Measurements from ENCODE around the gene MYCN.
"Not testable (repeated sequence)": the region's sequence is repeated elsewhere in the genome, so short reads cannot be mapped to it uniquely, and the experiment has no call there.

The MYCN gene

GRCh38 chr2:15906778-15907177 is 33.6 kb upstream of the MYCN start:
- DNase-seq (ENCODE audit: low read depth), result no peak
- H3K4me3 ChIP-seq (ENCODE audit: low read depth, low read length), result no peak overlapping the region

- DNase-seq (ENCODE audit: low read depth), result no peak
These were observed 32.7 kb upstream of the MYCN start for GRCh38 chr2:15907461-15908324.

GRCh38 chr2:15908371-15908770 is 32.0 kb upstream of the MYCN start:
- H3K4me3 ChIP-seq (ENCODE audit: low read depth, low read length), result no peak overlapping the region
- DNase-seq (ENCODE audit: low read depth), result no peak

More at GRCh38 chr2:15907461-15908324, 32.7 kb upstream of the MYCN start:
- H3K4me3 ChIP-seq (ENCODE audit: low read depth, low read length), result no peak overlapping the region

GRCh38 chr2:15909157-15909556 is 31.2 kb upstream of the MYCN start:
- no peak for DNase-seq (ENCODE audit: low read depth)
- no peak overlapping the region for H3K4me3 ChIP-seq (ENCODE audit: low read depth, low read length)

GRCh38 chr2:15909736-15910135 is 30.6 kb upstream of the MYCN start:
- no peak for DNase-seq (ENCODE audit: low read depth)

GRCh38 chr2:15911270-15911669 is 29.1 kb upstream of the MYCN start:
- DNase-seq (ENCODE audit: low read depth); H3K4me3 ChIP-seq (ENCODE audit: low read depth, low read length): not testable (repeated sequence)

More at GRCh38 chr2:15909736-15910135, 30.6 kb upstream of the MYCN start:
- no peak overlapping the region for H3K4me3 ChIP-seq (ENCODE audit: low read depth, low read length)

- no peak overlapping the region for H3K4me3 ChIP-seq (ENCODE audit: low read depth, low read length)
- no peak for DNase-seq (ENCODE audit: low read depth)
These were observed 28.7 kb upstream of the MYCN start for GRCh38 chr2:15911686-15912085.

- H3K4me3 ChIP-seq (ENCODE audit: low read depth, low read length), result no peak overlapping the region
- no peak for DNase-seq (ENCODE audit: low read depth)
These were observed 28.1 kb upstream of the MYCN start for GRCh38 chr2:15912203-15912602.

GRCh38 chr2:15913146-15913545 is 27.2 kb upstream of the MYCN start:
- DNase-seq (ENCODE audit: low read depth), result no peak
- H3K4me3 ChIP-seq (ENCODE audit: low read depth, low read length), result no peak overlapping the region

GRCh38 chr2:15914596-15915385 is 25.6 kb upstream of the MYCN start:
- no peak overlapping the region for H3K4me3 ChIP-seq (ENCODE audit: low read depth, low read length)
- no peak for DNase-seq (ENCODE audit: low read depth)

GRCh38 chr2:15915546-15915945 is 24.8 kb upstream of the MYCN start:
- H3K4me3 ChIP-seq (ENCODE audit: low read depth, low read length); DNase-seq (ENCODE audit: low read depth): not testable (repeated sequence)

GRCh38 chr2:15916336-15916735 is 24.0 kb upstream of the MYCN start:
- DNase-seq (ENCODE audit: low read depth), result no peak
- no peak overlapping the region for H3K4me3 ChIP-seq (ENCODE audit: low read depth, low read length)

- DNase-seq (ENCODE audit: low read depth), result no peak
- no peak overlapping the region for H3K4me3 ChIP-seq (ENCODE audit: low read depth, low read length)
These were observed 21.5 kb upstream of the MYCN start for GRCh38 chr2:15918761-15919356.

GRCh38 chr2:15919716-15920434 is 20.5 kb upstream of the MYCN start:
- DNase-seq (ENCODE audit: low read depth), result no peak

GRCh38 chr2:15920696-15921095 is 19.7 kb upstream of the MYCN start:
- DNase-seq (ENCODE audit: low read depth), result no peak
- H3K4me3 ChIP-seq (ENCODE audit: low read depth, low read length), result no peak overlapping the region

More at GRCh38 chr2:15919716-15920434, 20.5 kb upstream of the MYCN start:
- H3K4me3 ChIP-seq (ENCODE audit: low read depth, low read length), result no peak overlapping the region

- DNase-seq (ENCODE audit: low read depth), result no peak
- H3K4me3 ChIP-seq (ENCODE audit: low read depth, low read length), result no peak overlapping the region
These were observed 16.8 kb upstream of the MYCN start for GRCh38 chr2:15923597-15923996.

GRCh38 chr2:15925819-15926218 is 14.5 kb upstream of the MYCN start:
- DNase-seq (ENCODE audit: low read depth), result no peak
- H3K4me3 ChIP-seq (ENCODE audit: low read depth, low read length), result no peak overlapping the region

- no peak for DNase-seq (ENCODE audit: low read depth)
- H3K4me3 ChIP-seq (ENCODE audit: low read depth, low read length), result no peak overlapping the region
These were observed 14.1 kb upstream of the MYCN start for GRCh38 chr2:15926252-15926651.

GRCh38 chr2:15927551-15928218 is 12.7 kb upstream of the MYCN start:
- no peak for DNase-seq (ENCODE audit: low read depth)
- H3K4me3 ChIP-seq (ENCODE audit: low read depth, low read length), result no peak overlapping the region
